ENCODE results near the gene VPS13D.

The VPS13D gene

GRCh38 chr1:12441414-12442105 lies 211.7 kb downstream of the VPS13D start:
- H3F3A ChIP-seq (ENCODE audit: insufficient read depth, low read length) = no peaks in the 10 kb centered on the region
- H3K79me2 ChIP-seq (ENCODE audit: insufficient read depth, low read length) = no peaks in the 10 kb centered on the region
- TF ChIP-seq CTCF (IDR thresholded peaks at IDR 0.05; ENCODE audit: low read length) (no peak), EZH2 (IDR thresholded peaks at IDR 0.05; ENCODE audit: borderline replicate concordance, low read length) (no peak)
- no peaks in the 10 kb centered on the region for H3K4me1 ChIP-seq (ENCODE audit: insufficient read depth, low read length, severe bottlenecking)
- H2AFZ ChIP-seq (ENCODE audit: low read length) = no peak overlapping the region
- no peak overlapping the region for H3K27ac ChIP-seq (ENCODE audit: low read depth, low read length, poor library complexity, severe bottlenecking)
- H3K4me2 ChIP-seq (ENCODE audit: low read length) = no peak overlapping the region
- no peaks in the 10 kb centered on the region for H3K36me3 ChIP-seq (ENCODE audit: insufficient read depth, low read length)
- no peaks in the 10 kb centered on the region for H3K9me3 ChIP-seq (ENCODE audit: low read length)
- no peaks in the 10 kb centered on the region for H3K27me3 ChIP-seq (ENCODE audit: insufficient read depth, low read length)
- no peak overlapping the region for H3K9ac ChIP-seq (ENCODE audit: low read length)
- no peak overlapping the region for H3K4me3 ChIP-seq (ENCODE audit: low read depth, low read length, poor library complexity, severe bottlenecking)
- no peaks in the 10 kb centered on the region for H3K9me2 ChIP-seq (ENCODE audit: low read depth, low read length)
- no peaks in the 10 kb centered on the region for H4K20me1 ChIP-seq (ENCODE audit: insufficient read depth, low read length)

- no peak for TF ChIP-seq EZH2 (IDR thresholded peaks at IDR 0.05; ENCODE audit: borderline replicate concordance, low read length)
- no peak for TF ChIP-seq CTCF (IDR thresholded peaks at IDR 0.05; ENCODE audit: low read length)
These were observed 212.4 kb downstream of the VPS13D start for GRCh38 chr1:12442217-12442616.

GRCh38 chr1:12443151-12443550 lies 213.3 kb downstream of the VPS13D start:
- no peak overlapping the region for H3K4me3 ChIP-seq (ENCODE audit: low read depth, low read length, poor library complexity, severe bottlenecking)
- no peaks in the 10 kb centered on the region for H3F3A ChIP-seq (ENCODE audit: insufficient read depth, low read length)
- H2AFZ ChIP-seq (ENCODE audit: low read length) = no peak overlapping the region
- TF ChIP-seq EZH2 (IDR thresholded peaks at IDR 0.05; ENCODE audit: borderline replicate concordance, low read length) = no peak
- no peak for TF ChIP-seq CTCF (IDR thresholded peaks at IDR 0.05; ENCODE audit: low read length)
- H3K27ac ChIP-seq (ENCODE audit: low read depth, low read length, poor library complexity, severe bottlenecking) = no peak overlapping the region
- H4K20me1 ChIP-seq (ENCODE audit: insufficient read depth, low read length) = no peaks in the 10 kb centered on the region
- H3K9me3 ChIP-seq (ENCODE audit: low read length) = no peaks in the 10 kb centered on the region
- H3K9me2 ChIP-seq (ENCODE audit: low read depth, low read length) = no peaks in the 10 kb centered on the region
- H3K36me3 ChIP-seq (ENCODE audit: insufficient read depth, low read length) = no peaks in the 10 kb centered on the region
- no peak overlapping the region for H3K9ac ChIP-seq (ENCODE audit: low read length)
- H3K4me2 ChIP-seq (ENCODE audit: low read length) = no peak overlapping the region
- H3K79me2 ChIP-seq (ENCODE audit: insufficient read depth, low read length) = no peaks in the 10 kb centered on the region
- no peaks in the 10 kb centered on the region for H3K4me1 ChIP-seq (ENCODE audit: insufficient read depth, low read length, severe bottlenecking)
- no peaks in the 10 kb centered on the region for H3K27me3 ChIP-seq (ENCODE audit: insufficient read depth, low read length)

More at GRCh38 chr1:12442217-12442616, 212.4 kb downstream of the VPS13D start:
- no peaks in the 10 kb centered on the region for H3K4me1 ChIP-seq (ENCODE audit: insufficient read depth, low read length, severe bottlenecking)
- H3K9me3 ChIP-seq (ENCODE audit: low read length) = no peaks in the 10 kb centered on the region
- H3K79me2 ChIP-seq (ENCODE audit: insufficient read depth, low read length) = no peaks in the 10 kb centered on the region
- H3K4me3 ChIP-seq (ENCODE audit: low read depth, low read length, poor library complexity, severe bottlenecking) = no peak overlapping the region
- no peaks in the 10 kb centered on the region for H3F3A ChIP-seq (ENCODE audit: insufficient read depth, low read length)
- no peak overlapping the region for H3K27ac ChIP-seq (ENCODE audit: low read depth, low read length, poor library complexity, severe bottlenecking)
- H3K4me2 ChIP-seq (ENCODE audit: low read length) = no peak overlapping the region
- no peaks in the 10 kb centered on the region for H3K36me3 ChIP-seq (ENCODE audit: insufficient read depth, low read length)
- no peaks in the 10 kb centered on the region for H3K9me2 ChIP-seq (ENCODE audit: low read depth, low read length)
- no peaks in the 10 kb centered on the region for H4K20me1 ChIP-seq (ENCODE audit: insufficient read depth, low read length)
- H2AFZ ChIP-seq (ENCODE audit: low read length) = no peak overlapping the region
- H3K9ac ChIP-seq (ENCODE audit: low read length) = no peak overlapping the region
- no peaks in the 10 kb centered on the region for H3K27me3 ChIP-seq (ENCODE audit: insufficient read depth, low read length)
